Measurements from ENCODE around the gene CCDC63. TPM values are rescaled to one million over a fixed set of nuclear protein-coding genes. Genes with fewer than 3 reads are reported as not detected.

CCDC63 gene
- total RNA-seq, 2 experiments from 2014 or later: not detected

GRCh38 chr12:110893956-110894355 is 47.2 kb downstream of the CCDC63 start:
- Histone ChIP-seq H3K27me3 (ENCODE audit: control insufficient read depth in 1 of 2, insufficient read depth in 2 of 2, low read length in 2 of 2) (no peaks in the 10 kb centered on the region), H3K9me3 (ENCODE audit: control insufficient read depth in 1 of 2, insufficient read depth in 1 of 2, low read length in 2 of 2) (no peaks in the 10 kb centered on the region), H3K4me1 (ENCODE audit: insufficient read depth, low read length) (peaks cover 4% of the 10 kb centered on the region), H3K36me3 (ENCODE audit: insufficient read depth, low read length) (no peaks in the 10 kb centered on the region), H3K4me3 (ENCODE audit: low read length) (no peak overlapping the region), H3K27ac (ENCODE audit: low read depth in 1 of 2, low read length in 2 of 2) (no peak overlapping the region)
- Mint-ChIP-seq H3K4me3 (no peak overlapping the region), H3K4me1 (ENCODE audit: low read depth) (no peaks in the 10 kb centered on the region), H3K36me3 (ENCODE audit: low read depth) (no peaks in the 10 kb centered on the region), H3K27ac (no peak overlapping the region), H3K27me3 (peaks cover 13% of the 10 kb centered on the region), H3K9me3 (no peaks in the 10 kb centered on the region)
- no peak for ATAC-seq (ENCODE audit: poor library complexity)
- POLR2A ChIA-PET: no interaction called here
- no peak for DNase-seq
- intact Hi-C loops (cut with DNase I, micrococcal nuclease): loop anchor here (1.0 to 2.0 kb wide), 2 partner anchors 419 kb away; no protein-coding TSS in a partner anchor
- no peak for TF ChIP-seq CTCF (IDR thresholded peaks at IDR 0.05)
- CTCF ChIA-PET: no interaction called here

GRCh38 chr12:110896559-110896958 is 49.8 kb downstream of the CCDC63 start:
- Mint-ChIP-seq H3K9me3 (no peaks in the 10 kb centered on the region), H3K4me3 (no peak overlapping the region), H3K4me1 (ENCODE audit: low read depth) (no peaks in the 10 kb centered on the region), H3K27me3 (peaks cover 13% of the 10 kb centered on the region), H3K36me3 (ENCODE audit: low read depth) (no peaks in the 10 kb centered on the region), H3K27ac (no peak overlapping the region)
- ATAC-seq (ENCODE audit: poor library complexity): no peak
- Histone ChIP-seq H3K9me3 (ENCODE audit: control insufficient read depth in 1 of 2, insufficient read depth in 1 of 2, low read length in 2 of 2) (no peaks in the 10 kb centered on the region), H3K27me3 (ENCODE audit: control insufficient read depth in 1 of 2, insufficient read depth in 2 of 2, low read length in 2 of 2) (no peaks in the 10 kb centered on the region), H3K4me3 (ENCODE audit: low read length) (no peak overlapping the region), H3K4me1 (ENCODE audit: insufficient read depth, low read length) (peaks cover 4% of the 10 kb centered on the region), H3K27ac (ENCODE audit: low read depth in 1 of 2, low read length in 2 of 2) (no peak overlapping the region), H3K36me3 (ENCODE audit: insufficient read depth, low read length) (no peaks in the 10 kb centered on the region)
- intact Hi-C loops (cut with DNase I, micrococcal nuclease): no loop called here
- no peak for TF ChIP-seq CTCF (IDR thresholded peaks at IDR 0.05)
- CTCF ChIA-PET: interaction anchor here (1.6 kb wide), 1 partner anchor 9 kb away, joined by 7 read pairs; no protein-coding TSS in a partner anchor
- POLR2A ChIA-PET: no interaction called here
- no peak for DNase-seq

GRCh38 chr12:110901401-110901800 is 54.6 kb downstream of the CCDC63 start:
- Histone ChIP-seq H3K27ac (ENCODE audit: low read depth in 1 of 2, low read length in 2 of 2) (no peak overlapping the region), H3K4me3 (ENCODE audit: low read length) (no peak overlapping the region), H3K27me3 (ENCODE audit: control insufficient read depth in 1 of 2, insufficient read depth in 2 of 2, low read length in 2 of 2) (no peaks in the 10 kb centered on the region), H3K9me3 (ENCODE audit: control insufficient read depth in 1 of 2, insufficient read depth in 1 of 2, low read length in 2 of 2) (no peaks in the 10 kb centered on the region), H3K36me3 (ENCODE audit: insufficient read depth, low read length) (no peaks in the 10 kb centered on the region), H3K4me1 (ENCODE audit: insufficient read depth, low read length) (peaks cover 3% of the 10 kb centered on the region)
- no peak overlapping the region for H3K4me3 Mint-ChIP-seq
- no peaks in the 10 kb centered on the region for H3K36me3 Mint-ChIP-seq (ENCODE audit: low read depth)
- no peak overlapping the region for H3K27ac Mint-ChIP-seq
- ChIA-PET POLR2A (no interaction called here), CTCF (no interaction called here)
- no peaks in the 10 kb centered on the region for H3K4me1 Mint-ChIP-seq (ENCODE audit: low read depth)
- TF ChIP-seq CTCF (IDR thresholded peaks at IDR 0.05): no peak
- no peak for DNase-seq
- intact Hi-C loops (cut with DNase I, micrococcal nuclease): no loop called here
- no peaks in the 10 kb centered on the region for H3K9me3 Mint-ChIP-seq
- H3K27me3 Mint-ChIP-seq: no peaks in the 10 kb centered on the region
- no peak for ATAC-seq (ENCODE audit: poor library complexity)

All from CD4-positive, alpha-beta T cell (primary cell).